Measurements from ENCODE around the gene SGSM1. TPM values are rescaled to one million over a fixed set of nuclear protein-coding genes. Genes with fewer than 3 reads are reported as not detected.

The SGSM1 gene, protein sequence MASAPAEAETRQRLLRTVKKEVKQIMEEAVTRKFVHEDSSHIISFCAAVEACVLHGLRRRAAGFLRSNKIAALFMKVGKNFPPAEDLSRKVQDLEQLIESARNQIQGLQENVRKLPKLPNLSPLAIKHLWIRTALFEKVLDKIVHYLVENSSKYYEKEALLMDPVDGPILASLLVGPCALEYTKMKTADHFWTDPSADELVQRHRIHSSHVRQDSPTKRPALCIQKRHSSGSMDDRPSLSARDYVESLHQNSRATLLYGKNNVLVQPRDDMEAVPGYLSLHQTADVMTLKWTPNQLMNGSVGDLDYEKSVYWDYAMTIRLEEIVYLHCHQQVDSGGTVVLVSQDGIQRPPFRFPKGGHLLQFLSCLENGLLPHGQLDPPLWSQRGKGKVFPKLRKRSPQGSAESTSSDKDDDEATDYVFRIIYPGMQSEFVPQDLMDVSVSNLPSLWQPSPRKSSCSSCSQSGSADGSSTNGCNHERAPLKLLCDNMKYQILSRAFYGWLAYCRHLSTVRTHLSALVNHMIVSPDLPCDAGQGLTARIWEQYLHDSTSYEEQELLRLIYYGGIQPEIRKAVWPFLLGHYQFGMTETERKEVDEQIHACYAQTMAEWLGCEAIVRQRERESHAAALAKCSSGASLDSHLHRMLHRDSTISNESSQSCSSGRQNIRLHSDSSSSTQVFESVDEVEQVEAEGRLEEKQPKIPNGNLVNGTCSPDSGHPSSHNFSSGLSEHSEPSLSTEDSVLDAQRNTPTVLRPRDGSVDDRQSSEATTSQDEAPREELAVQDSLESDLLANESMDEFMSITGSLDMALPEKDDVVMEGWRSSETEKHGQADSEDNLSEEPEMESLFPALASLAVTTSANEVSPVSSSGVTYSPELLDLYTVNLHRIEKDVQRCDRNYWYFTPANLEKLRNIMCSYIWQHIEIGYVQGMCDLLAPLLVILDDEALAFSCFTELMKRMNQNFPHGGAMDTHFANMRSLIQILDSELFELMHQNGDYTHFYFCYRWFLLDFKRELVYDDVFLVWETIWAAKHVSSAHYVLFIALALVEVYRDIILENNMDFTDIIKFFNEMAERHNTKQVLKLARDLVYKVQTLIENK
- polyA plus RNA-seq (ENCODE audit: insufficient read length in 4 of 4), result 1 to 10 TPM; 2.0 to 3.1 (median 2.4) TPM

DNA sequence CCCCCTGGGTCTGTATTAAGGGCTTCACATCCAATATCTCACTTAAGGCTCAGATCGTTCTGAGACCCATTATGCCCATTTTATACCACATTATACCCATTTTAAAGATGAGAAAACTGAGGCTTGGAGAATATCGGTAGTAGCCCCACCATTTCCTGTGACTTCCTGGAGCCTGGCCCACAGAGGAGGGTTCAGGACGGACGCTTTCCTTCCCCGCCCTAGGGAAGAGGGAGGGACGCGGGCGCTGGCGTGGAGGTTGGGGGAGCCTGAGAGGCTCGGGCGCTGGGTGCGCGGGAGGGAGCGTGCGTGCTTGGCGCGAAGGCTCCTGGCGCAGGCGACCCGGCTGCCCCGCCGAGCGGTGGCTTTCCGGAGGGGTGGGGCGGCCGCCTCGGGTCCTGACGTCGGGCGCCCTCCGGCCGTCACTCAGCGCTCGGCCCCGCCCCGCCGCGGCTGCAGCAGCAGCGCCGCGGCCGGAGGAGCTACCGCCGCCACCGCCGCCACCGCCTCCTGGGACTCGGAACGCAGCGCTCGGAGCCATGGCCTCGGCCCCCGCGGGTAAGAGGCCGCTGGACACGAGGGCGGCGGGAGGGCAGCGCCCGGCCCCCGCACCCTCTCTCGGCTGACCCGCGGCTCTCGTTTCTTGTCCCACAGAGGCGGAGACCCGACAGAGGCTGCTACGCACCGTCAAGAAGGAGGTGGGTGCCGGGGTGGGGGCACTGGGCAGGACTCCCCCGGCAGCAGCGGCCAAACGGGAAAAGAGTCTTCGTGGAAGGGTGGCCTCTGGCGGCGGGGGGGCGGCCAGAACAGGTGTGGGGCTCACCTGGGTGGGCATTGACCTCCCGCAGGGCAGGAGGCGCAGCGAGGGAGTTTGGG lies at the start of gene SGSM1:
TSS of gene SGSM1 (plus strand) at position 422 of the 873 bp plus-strand sequence. CDS start at position 537, 115 bp downstream.
- peak in 2 of 4 donors; percentile 56 to 57 for DNase-seq (ENCODE audit: low read depth in 4 of 4, low spot score in 2 of 4)

DNA sequence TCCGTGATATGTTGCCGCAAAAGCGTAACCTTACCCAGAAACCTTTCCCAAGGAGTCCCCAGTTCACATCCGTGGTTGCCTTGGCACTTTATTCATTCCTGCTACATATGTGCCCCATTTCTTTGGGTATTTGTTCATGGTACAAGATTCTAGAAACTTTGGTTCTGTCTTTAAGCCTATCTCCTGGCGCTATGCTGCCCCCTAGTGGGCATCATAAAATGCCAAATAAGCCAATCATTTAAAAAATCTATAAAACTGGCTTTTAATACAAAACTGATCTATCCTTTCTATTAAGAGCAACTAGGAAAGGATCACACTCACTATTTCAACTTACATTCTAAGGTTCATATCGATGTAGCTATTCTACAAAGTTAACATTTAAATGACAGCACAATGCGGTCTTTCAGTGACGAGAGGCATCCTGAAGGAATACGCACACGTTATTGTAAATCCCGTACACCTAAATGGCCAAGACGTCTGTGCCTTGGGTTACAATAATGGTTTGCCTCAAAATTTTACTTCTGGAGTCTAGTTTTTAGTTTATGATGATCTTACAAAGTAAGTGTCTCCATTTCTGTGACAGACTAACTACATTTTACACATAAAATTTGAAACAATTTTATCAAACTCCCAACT lies 47.7 kb upstream of the SGSM1 start:
- DNase-seq (ENCODE audit: low read depth in 4 of 4, low spot score in 2 of 4), result peak in 3 of 4 donors; percentile 25 to 36 (median 34)

DNA sequence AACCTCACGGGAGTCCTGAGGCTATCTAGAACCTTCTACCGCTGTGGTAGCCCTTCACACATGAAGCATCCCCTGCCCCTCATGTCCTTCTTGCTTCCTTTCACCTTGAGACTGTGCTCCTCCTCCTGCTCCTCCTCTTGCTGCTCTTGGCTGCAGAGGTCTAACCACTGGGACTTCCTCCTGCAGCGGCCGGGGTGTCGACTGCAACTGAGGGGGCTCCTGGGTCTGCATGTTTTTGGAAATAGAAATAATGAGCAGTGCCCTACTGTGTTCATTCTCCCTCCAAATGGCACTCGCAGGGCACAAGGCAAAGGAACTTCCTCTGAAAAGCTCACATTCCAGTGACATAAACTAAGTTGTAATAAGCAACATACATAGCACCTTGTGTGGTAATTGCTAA lies 46.2 kb upstream of the SGSM1 start:
- DNase-seq (ENCODE audit: low read depth in 4 of 4, low spot score in 2 of 4), result no peak

DNA sequence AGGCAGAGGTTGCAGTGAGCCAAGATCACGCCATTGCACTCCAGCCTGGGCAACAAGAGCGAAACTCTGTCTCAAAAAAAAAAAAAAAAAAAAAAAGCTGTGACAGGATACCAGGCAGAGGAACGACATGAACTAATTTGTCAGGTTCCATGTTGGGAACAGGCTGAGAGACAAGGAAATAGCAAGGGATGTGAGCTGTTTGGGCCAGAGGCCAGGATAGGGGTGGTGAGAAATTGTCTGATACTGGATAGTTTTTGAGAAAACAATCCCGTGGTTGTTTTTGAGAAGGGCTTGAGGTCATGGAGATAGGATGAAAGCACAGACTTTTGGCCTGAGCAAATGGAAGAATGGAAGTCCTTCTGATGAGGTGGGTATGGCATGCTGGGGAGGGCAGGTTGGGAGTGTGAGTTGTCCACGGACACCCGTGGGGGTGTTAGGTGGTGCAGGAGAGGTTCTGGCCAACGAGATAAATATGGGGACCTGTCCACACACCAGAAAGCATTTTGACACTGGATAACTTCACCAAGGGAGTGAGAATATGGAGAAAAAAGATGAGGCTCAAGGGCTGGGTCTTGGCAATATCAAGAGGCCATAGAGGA lies 45.2 kb upstream of the SGSM1 start:
- no peak for DNase-seq (ENCODE audit: low read depth in 4 of 4, low spot score in 2 of 4)

DNA sequence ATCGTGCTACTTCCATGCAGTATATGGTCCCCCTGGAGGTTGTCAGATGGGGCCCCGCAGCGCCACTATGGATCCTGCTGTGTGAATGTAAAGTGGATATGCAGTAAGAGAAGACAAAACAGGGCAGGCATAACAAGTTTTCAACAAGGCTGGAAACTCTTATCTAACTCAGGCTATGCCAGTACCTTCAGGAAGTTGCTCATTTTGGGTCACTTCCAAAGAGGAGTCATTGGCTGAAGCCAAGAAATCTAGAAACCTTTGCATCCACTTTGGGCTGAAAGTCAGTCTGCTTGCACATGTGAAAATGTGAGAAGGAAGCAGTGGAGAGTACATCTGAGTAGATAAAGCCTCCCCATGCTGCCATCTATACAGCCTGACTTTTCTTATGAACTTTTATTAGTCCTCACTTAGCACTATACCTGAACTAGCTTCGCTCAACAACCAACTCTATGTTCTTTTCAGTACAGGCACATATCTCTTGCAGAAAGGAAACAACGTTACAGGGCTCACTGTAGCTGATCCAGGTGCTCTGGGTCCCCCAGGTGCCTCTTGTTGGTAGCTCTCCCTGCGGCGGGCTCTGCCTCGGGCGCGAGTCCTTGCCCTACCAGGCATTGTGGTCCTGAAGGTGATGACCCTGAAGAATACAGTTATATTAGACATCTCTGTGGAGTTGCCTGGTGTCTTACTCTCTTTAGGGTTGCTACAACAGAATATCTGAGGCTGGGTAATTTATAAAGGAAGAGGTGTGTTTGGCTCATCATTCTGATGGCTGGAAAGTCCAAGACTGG lies 43.9 kb upstream of the SGSM1 start:
- no peak for DNase-seq (ENCODE audit: low read depth in 4 of 4, low spot score in 2 of 4)

DNA sequence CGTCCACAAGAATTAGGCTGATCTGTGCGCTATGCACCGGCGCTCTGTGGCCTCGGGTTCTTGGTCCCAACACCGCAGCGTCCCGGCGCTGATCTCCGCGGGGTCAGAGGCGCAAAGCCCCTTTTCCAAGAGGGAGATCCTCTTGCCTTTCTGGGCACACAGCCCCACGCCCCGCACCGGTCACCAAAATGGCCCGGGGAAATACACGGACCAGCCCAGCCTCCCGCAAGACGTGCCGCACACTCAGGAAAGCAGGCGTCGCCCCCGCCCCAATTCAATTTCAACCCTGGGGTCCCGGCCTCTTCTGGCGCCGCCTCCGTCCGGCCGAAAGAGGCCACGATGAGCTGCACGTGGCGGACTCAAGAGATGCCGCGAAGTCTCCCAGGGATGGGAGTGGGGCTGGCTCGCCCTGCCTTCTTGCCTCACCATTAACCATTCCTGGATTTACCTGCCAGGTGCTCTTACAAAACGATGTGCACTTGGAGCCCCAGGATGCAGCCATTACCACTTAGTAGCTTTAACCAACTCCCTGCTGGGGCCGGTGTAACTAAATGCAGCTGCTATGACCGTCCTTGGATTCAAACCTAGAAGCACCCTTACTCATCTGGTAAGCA lies 42.0 kb upstream of the SGSM1 start:
- no peak for DNase-seq (ENCODE audit: low read depth in 4 of 4, low spot score in 2 of 4)

DNA sequence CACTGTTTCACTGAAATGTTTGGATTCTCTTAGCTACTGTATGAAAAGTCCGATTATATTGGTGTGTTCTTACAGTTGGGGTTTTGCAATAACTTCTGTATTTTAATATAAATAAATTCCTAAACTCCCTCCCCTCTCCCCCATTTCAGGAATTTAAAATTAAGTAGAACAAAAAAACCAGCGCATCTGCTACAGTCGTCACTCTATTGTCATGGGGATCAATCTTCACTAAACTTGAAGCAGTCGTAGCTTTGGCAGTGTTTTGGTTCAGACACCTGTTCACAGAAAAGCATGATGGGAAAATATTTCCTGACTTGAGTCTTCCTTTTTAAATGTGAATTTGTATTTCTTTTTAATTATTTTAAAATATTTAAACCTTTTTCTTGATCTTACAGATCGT lies 40.8 kb upstream of the SGSM1 start:
- DNase-seq (ENCODE audit: low read depth in 4 of 4, low spot score in 2 of 4), result no peak

DNA sequence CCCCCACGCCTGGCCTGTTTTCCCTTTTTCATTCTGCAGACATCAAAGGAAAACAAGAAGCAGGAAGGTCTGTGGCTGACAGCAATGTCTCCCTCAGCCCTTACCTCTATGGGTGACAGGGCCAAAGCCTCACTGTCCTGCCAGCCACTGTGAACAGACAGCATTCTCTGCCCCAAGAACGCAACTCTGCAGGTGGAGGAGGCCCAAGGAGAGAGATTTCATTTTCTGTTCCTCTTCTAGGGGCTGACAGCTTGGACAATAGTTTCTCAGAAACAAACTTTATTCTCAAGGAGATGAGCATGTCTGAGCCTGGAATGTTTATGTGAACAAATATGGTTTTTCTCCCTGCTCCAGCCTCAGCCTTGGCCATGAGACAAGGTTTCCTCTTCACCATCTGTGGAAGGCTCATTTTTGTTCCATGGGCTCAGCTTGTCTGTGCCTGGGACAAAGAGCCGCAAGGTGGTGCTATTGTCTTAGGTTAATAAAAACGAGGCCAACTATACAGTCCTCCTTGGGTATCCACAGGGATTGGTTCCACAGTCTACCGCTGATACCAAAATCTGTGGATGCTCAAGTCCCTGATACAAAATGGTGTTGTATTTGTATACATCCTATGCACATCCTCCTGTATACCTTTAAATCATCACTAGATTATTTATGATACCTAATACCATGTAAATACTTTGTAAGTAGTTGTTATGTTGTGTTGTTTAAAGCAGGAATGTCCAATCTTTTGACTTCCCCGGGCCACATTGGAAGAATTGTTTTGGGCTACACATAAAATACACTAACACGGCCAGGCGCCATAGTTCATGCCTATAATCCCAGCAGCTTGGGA lies 37.3 kb upstream of the SGSM1 start:
- peak in 2 of 4 donors; percentile 9 to 39 for DNase-seq (ENCODE audit: low read depth in 4 of 4, low spot score in 2 of 4)

DNA sequence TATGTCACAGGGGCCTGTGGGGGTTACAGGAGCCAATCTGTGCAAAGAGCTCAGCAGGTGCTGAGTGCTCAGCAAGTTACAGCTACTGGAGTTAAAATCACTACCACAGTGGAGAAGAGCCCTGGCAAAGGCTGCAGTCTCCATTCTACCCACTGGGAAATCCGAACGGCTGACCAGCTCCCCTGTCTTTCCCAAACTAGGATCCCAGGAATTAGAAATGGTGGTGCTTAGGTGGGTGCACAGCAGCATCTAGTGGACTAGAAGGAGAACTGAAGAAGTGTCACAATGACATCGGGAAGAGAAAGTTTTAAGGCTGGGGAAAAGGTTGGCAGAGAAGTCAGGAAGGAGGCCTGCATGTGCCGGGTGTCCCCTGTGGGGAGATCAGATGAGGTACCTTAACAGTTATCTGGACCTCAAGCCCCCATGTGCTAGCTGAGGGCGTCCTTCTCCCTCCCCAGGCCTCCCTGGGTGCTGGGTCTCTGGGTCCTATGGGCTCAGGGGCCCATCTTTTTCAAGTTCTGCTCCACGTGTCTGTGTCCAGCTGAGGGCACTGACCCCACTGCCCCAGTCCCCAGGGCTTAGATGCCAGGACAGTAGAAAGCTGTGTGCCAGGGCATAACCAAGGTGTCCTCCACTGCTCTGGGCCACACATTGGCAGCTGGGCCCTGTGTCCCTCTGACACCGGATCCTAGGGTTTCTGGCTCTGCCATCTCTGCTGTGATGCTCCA lies 33.4 kb upstream of the SGSM1 start:
- peak in 2 of 4 donors; percentile 5 to 13 for DNase-seq (ENCODE audit: low read depth in 4 of 4, low spot score in 2 of 4)

DNA sequence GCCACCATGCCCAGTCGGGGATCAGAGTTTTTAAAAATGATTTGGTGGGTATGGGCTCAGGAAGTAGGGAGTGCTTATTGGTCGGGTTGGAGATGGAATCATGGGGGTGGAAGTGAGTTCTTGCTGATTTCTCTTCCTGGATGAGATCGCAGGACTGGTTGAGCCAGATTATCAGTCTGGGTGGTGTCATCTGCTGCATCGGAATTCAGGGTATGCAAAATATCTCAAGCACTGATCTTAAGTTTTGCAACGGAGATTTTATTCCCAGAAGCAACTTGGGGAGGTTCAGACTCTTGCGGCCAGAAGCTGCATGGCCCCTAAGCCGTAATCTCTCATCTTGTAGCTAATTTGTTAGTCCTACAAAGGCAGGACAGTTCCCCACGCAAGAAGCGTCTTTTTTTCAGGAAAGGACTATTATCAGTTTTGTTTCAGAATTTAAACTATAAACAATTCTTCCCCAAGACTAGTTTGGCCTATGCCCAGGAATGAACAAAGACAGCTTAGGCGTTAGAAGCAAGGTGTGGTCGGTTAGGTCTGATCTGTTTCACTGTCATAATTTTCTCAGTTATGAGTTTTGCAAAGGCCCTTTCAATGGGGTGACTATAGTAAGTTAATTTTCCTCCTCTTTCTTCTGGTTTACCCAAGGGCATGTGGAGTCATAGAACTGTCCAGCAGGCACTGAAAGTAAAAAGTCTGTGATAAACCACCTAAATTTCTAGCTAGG lies 30.1 kb upstream of the SGSM1 start:
- DNase-seq (ENCODE audit: low read depth in 4 of 4, low spot score in 2 of 4), result no peak

DNA sequence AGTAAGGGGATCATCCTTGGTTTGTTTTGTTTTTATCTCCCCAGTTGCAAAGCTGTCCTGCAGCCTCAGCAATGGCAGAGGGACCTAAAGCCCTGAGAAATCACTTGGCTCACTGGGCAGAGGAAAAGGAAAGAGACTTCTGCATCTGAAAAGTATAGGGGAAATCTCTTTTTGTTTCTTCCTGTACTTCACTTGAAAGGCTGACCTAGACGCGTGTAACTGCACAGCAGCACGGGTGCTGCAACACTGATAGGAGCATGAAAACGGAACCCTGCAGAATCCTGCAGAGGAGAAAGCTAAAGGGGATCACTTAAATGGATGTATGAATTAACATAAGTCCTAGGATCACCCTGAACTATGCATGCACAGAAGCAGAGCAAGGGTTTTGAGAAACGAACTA lies 29.5 kb upstream of the SGSM1 start:
- DNase-seq (ENCODE audit: low read depth in 4 of 4, low spot score in 2 of 4), result no peak

DNA sequence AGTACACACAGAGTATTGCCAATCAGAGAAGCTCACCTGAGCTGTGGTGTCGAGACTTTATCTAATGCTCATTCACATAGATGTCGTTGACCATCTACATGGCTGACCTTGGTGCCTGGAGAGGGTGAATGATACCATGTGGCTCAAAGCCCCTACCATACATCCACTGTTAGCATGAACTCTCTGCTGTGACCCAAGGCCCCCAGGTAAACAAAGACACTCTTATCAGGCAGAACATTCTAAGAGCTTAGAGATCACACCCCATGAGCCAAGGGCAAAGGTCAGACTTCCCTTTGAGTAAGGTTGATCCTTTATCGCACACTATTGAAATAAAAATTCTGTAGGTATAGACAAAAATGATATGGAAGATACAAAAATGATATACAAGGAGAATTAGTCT lies 16.5 kb upstream of the SGSM1 start:
- no peak for DNase-seq (ENCODE audit: low read depth in 4 of 4, low spot score in 2 of 4)

DNA sequence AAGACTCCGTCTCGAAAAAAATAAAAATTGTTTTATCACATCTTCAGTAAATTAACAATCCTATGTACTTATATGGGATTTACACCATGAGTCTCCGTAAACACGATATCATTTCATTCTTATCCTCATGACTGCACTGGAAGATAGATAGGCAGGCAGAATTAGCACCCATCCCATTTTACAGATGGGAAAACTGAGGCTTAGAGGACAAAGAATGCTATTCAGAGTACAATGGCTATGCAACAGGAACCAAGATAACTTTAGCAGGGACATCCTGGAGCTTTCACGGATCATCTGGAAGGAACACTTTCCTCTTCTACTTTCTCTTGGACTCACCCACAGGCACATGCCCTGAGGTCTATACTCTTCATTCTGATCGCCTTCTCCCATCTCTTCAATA lies 14.6 kb upstream of the SGSM1 start:
- no peak for DNase-seq (ENCODE audit: low read depth in 4 of 4, low spot score in 2 of 4)

DNA sequence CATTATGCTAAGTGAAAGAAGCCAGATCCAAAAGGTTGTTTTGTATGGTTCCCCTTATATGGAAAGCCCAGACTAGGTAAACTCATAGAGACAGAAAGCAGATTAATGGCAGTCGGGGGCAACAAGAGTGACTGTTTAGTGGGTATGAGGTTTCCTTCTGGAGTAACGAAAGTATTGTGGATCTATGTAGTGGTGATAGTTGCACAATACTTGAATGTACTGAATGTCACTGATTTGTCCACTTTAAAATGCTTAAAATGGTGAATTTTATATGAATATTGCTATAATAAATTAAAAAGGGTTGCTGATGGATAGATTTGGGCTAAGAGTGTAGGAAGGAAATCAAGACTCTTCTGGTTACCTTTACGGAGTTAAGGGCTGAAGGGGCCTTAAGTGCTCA lies 10.0 kb upstream of the SGSM1 start:
- DNase-seq (ENCODE audit: low read depth in 4 of 4, low spot score in 2 of 4), result no peak

DNA sequence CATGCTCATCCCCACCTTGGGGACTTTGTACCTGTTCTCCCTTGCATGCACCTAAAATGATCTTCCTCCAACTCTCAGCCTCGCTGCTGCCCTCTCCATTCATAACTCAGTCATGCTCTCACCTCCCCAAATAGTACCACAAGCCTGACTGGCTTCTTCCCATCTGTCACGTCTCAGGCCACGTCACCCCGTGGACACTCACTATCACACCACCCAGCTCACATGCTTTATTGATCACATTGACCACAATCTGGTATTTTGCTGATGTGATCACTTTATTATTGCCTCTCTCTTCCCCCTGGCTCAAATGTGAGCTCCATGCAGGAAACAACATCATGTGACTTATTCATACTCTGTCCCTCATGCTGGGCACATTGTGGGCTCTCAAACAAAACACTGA lies 9.2 kb upstream of the SGSM1 start:
- DNase-seq (ENCODE audit: low read depth in 4 of 4, low spot score in 2 of 4), result no peak

DNA sequence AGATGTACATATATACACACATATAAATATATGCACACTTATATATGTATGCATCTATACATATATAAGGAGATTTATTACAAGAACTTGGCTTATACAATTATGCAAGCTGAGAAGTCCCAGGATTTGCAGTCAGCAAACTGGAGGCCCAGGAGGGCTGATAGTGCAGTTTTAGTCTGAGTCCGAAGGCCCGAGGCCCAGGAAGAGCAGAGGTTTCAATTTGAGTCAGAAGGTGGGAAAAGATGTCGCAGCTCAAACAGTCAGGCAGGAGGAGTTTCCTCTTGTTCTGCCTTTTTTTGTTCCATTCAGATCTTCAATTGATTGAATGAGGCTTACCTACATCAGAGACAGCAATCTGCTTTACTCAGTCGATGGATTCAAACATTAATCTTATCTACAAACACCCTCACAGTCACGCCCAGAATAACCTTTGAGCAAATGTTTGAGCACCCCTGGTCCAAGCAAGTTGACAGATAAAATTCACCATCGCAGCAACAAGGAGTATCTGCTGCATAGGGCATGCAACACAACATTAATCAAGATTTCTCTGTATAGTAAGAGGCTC lies 4.0 kb upstream of the SGSM1 start:
- no peak for DNase-seq (ENCODE audit: low read depth in 4 of 4, low spot score in 2 of 4)

All from left renal cortex interstitium (tissue), 4 donors.